ENCODE measurements around the gene KCNAB2. TPM values are rescaled to one million over a fixed set of nuclear protein-coding genes. Genes with fewer than 3 reads are reported as not detected.

The KCNAB2 gene
- polyA plus RNA-seq, 1 of the 3 experiments (the other 2 are of a cell fraction) = 7.6 TPM

- Histone ChIP-seq H3K9me2 (no peaks in the 10 kb centered on the region), H2AFZ (ENCODE audit: low read depth) (no peak overlapping the region), H3K9me3 (no peaks in the 10 kb centered on the region), H4K20me1 (ENCODE audit: insufficient read depth) (no peaks in the 10 kb centered on the region), H3K4me3 (ENCODE audit: low read depth in 2 of 2, low read length in 1 of 2) (no peak overlapping the region), H3K27ac (ENCODE audit: low read depth in 2 of 2, low read length in 1 of 2) (no peak overlapping the region), H3F3A (replicated peaks; ENCODE audit: insufficient read depth) (no peaks in the 10 kb centered on the region), H3K4me2 (no peak overlapping the region), H3K36me3 (replicated peaks in 1 of 2; ENCODE audit: control insufficient read depth in 1 of 2, insufficient read depth in 2 of 2, low read length in 1 of 2) (no peaks in the 10 kb centered on the region), H3K79me2 (ENCODE audit: insufficient read depth) (no peaks in the 10 kb centered on the region), H3K4me1 (ENCODE audit: control insufficient read depth in 1 of 2, insufficient read depth in 2 of 2, low read depth in 1 of 2, low read length in 1 of 2) (peaks cover 0 to 10% of the 10 kb centered on the region in 2 experiments; a peak in 1 of 4 replicates), H3K9ac (no peak overlapping the region), H3K27me3 (ENCODE audit: insufficient read depth) (no peaks in the 10 kb centered on the region)
- no peak for DNase-seq
- ChIA-PET CTCF (interaction anchor here (0.5 to 1.8 kb wide), 3 partner anchors 30 to 35 kb away, joined by 3 to 8 read pairs (median 4); no protein-coding TSS in a partner anchor), POLR2A (no interaction called here)
- TF ChIP-seq USF1 (IDR thresholded peaks at IDR 0.05; ENCODE audit: borderline replicate concordance, low read depth) (no peak), RXRA (IDR thresholded peaks at IDR 0.05; ENCODE audit: borderline replicate concordance, low read depth) (no peak), TEAD4 (IDR thresholded peaks at IDR 0.05; ENCODE audit: borderline replicate concordance, insufficient read depth) (no peak), FOXJ3 (CRISPR knock-in tag; IDR thresholded peaks at IDR 0.05) (no peak)
- 81% methylated on average over 7 of the region's 14 CpGs for WGBS (ENCODE audit: low lambda C conversion rate)
These were observed 41.7 kb downstream of the KCNAB2 start for GRCh38 chr1:6087377-6087772.

- Histone ChIP-seq H2AFZ (ENCODE audit: low read depth) (no peak overlapping the region), H3K4me3 (ENCODE audit: low read depth in 2 of 2, low read length in 1 of 2) (no peak overlapping the region), H3K36me3 (replicated peaks in 1 of 2; ENCODE audit: control insufficient read depth in 1 of 2, insufficient read depth in 2 of 2, low read length in 1 of 2) (no peaks in the 10 kb centered on the region), H3K9me3 (no peaks in the 10 kb centered on the region), H3K4me2 (no peak overlapping the region), H4K20me1 (ENCODE audit: insufficient read depth) (no peaks in the 10 kb centered on the region), H3K79me2 (ENCODE audit: insufficient read depth) (no peaks in the 10 kb centered on the region), H3K9ac (no peak overlapping the region), H3K4me1 (ENCODE audit: control insufficient read depth in 1 of 2, insufficient read depth in 2 of 2, low read depth in 1 of 2, low read length in 1 of 2) (peaks cover 0 to 5% of the 10 kb centered on the region in 2 experiments; a peak in 1 of 4 replicates), H3K27ac (ENCODE audit: low read depth in 2 of 2, low read length in 1 of 2) (no peak overlapping the region), H3K27me3 (ENCODE audit: insufficient read depth) (no peaks in the 10 kb centered on the region), H3F3A (replicated peaks; ENCODE audit: insufficient read depth) (no peaks in the 10 kb centered on the region), H3K9me2 (no peaks in the 10 kb centered on the region)
- TF ChIP-seq ELF1 (IDR thresholded peaks at IDR 0.05) (no peak), REST (IDR thresholded peaks at IDR 0.05; ENCODE audit: low read depth, low read length) (no peak), FOSL2 (IDR thresholded peaks at IDR 0.05; ENCODE audit: borderline replicate concordance, low read depth) (no peak), RFX5 (IDR thresholded peaks at IDR 0.05; ENCODE audit: low read length) (no peak), USF1 (IDR thresholded peaks at IDR 0.05; ENCODE audit: borderline replicate concordance, low read depth) (no peak), FOXJ3 (CRISPR knock-in tag; IDR thresholded peaks at IDR 0.05) (no peak), FOXM1 (IDR thresholded peaks at IDR 0.05; ENCODE audit: low read depth) (no peak), TCF12 (IDR thresholded peaks at IDR 0.05) (no peak), RCOR1 (IDR thresholded peaks at IDR 0.05; ENCODE audit: low read length) (no peak), PBX3 (IDR thresholded peaks at IDR 0.05) (no peak), RXRA (IDR thresholded peaks at IDR 0.05; ENCODE audit: borderline replicate concordance, low read depth) (no peak), USF2 (IDR thresholded peaks at IDR 0.05; ENCODE audit: borderline replicate concordance, low read depth, low read length) (no peak), NRF1 (IDR thresholded peaks at IDR 0.05; ENCODE audit: low read depth, low read length) (no peak), SIN3A (IDR thresholded peaks at IDR 0.05; ENCODE audit: borderline replicate concordance, low read depth, low read length) (no peak)
- 84% methylated on average over 6 of the region's 6 CpGs for WGBS (ENCODE audit: low lambda C conversion rate)
- CTCF ChIA-PET = interaction anchor here (1.3 to 1.8 kb wide), 2 partner anchors 31 to 35 kb away, joined by 3 to 8 read pairs; no protein-coding TSS in a partner anchor
- POLR2A ChIA-PET = no interaction called here
- DNase-seq = no peak
These were observed 42.3 kb downstream of the KCNAB2 start for GRCh38 chr1:6087958-6088357.
